CD14-positive monocyte (primary cell): ENCODE measurements around the gene RAB11A. TPM values are rescaled to one million over a fixed set of nuclear protein-coding genes. Genes with fewer than 3 reads are reported as not detected.
A peak's percentile ranks its signal among the peaks of the same experiment; 100 is the strongest.

Experiments
- DNase-seq, 3 donors: peaks; one replicate each; pipeline ENCODE4 v3.0.0-alpha.2; 2011 to 2022
- H2AFZ ChIP-seq: 2 replicates; pipeline ENCODE4 v1.6.0; 2012; ENCODE audit warnings: mild to moderate bottlenecking, low read depth, low read length, inconsistent platforms; ENCODE audit not compliant: insufficient read depth, poor library complexity, severe bottlenecking
- H3K27ac ChIP-seq, 2 donors: 1 replicate in 1 of 2; 2 replicates in 1 of 2; pipeline ENCODE4 v1.5.1; 2012 to 2013; ENCODE audit warnings: low read length in 2 of 2, control low read depth in 1 of 2, inconsistent platforms in 1 of 2, low read depth in 1 of 2, mild to moderate bottlenecking in 1 of 2
- H3K27me3 ChIP-seq, 2 donors: one replicate each; pipeline versions ENCODE4 v1.6.0 to v1.6.1; 2011 to 2013; ENCODE audit warnings: low read length in 2 of 2; ENCODE audit not compliant: control insufficient read depth in 2 of 2, insufficient read depth in 2 of 2
- H3K36me3 ChIP-seq, 2 donors: replicated peaks in 1 of 2; 1 replicate in 1 of 2; 2 replicates in 1 of 2; pipeline versions ENCODE4 v1.5.1 to v1.6.1; 2012 to 2013; ENCODE audit warnings: low read length in 2 of 2, control low read depth in 1 of 2, inconsistent platforms in 1 of 2, mild to moderate bottlenecking in 1 of 2; ENCODE audit not compliant: insufficient read depth in 2 of 2, control insufficient read depth in 1 of 2
- H3K4me1 ChIP-seq, 2 donors: 1 replicate in 1 of 2; 2 replicates in 1 of 2; pipeline versions ENCODE4 v1.5.1 to v1.6.1; 2012 to 2013; ENCODE audit warnings: low read length in 2 of 2, control low read depth in 1 of 2, inconsistent platforms in 1 of 2, mild to moderate bottlenecking in 1 of 2, moderate library complexity in 1 of 2; ENCODE audit not compliant: insufficient read depth in 2 of 2, control insufficient read depth in 1 of 2
- H3K4me2 ChIP-seq: replicated peaks from 2 replicates; pipeline ENCODE3; 2012; ENCODE audit warnings: low read length, moderate library complexity, mild to moderate bottlenecking; ENCODE audit not compliant: poor library complexity, severe bottlenecking; ENCODE audit errors: extremely low read depth
- H3K4me3 ChIP-seq, 3 experiments: fragments of 200-600 bp in 1 of 3; sonication (generic) in 1 of 3; replicated peaks in 1 of 3; 1 replicate in 2 of 3; 2 replicates in 1 of 3; pipeline ENCODE4 v1.5.1; 2011 to 2013; ENCODE audit warnings: low read length in 3 of 3, mild to moderate bottlenecking in 3 of 3, control low read depth in 2 of 3, low read depth in 2 of 3, inconsistent platforms in 1 of 3, moderate library complexity in 1 of 3
- H3K79me2 ChIP-seq: 2 replicates; pipeline ENCODE4 v1.6.0; 2012; ENCODE audit warnings: mild to moderate bottlenecking, control low read depth, inconsistent platforms, low read length, moderate library complexity; ENCODE audit not compliant: insufficient read depth
- H3K9ac ChIP-seq: 2 replicates; pipeline ENCODE4 v1.6.0; 2017; ENCODE audit warnings: low read length, mild to moderate bottlenecking; ENCODE audit not compliant: insufficient read depth, poor library complexity, severe bottlenecking
- H3K9me3 ChIP-seq, 2 donors: replicated peaks in 1 of 2; 1 replicate in 1 of 2; 2 replicates in 1 of 2; pipeline versions ENCODE4 v1.5.1 to v1.6.1; 2012 to 2013; ENCODE audit warnings: low read length in 2 of 2, control low read depth in 1 of 2; ENCODE audit not compliant: control insufficient read depth in 1 of 2, insufficient read depth in 1 of 2
- H4K20me1 ChIP-seq: 2 replicates; pipeline ENCODE4 v1.6.0; 2012; ENCODE audit warnings: mild to moderate bottlenecking, low read length, control low read depth, moderate library complexity; ENCODE audit not compliant: insufficient read depth
- H3K27ac Mint-ChIP-seq, 7 donors: one replicate each; pipeline ENCODE4 v1.8.0; 2020; ENCODE audit warnings: mild to moderate bottlenecking in 7 of 7, mixed read lengths in 7 of 7, moderate library complexity in 6 of 7, inconsistent platforms in 2 of 7
- H3K27me3 Mint-ChIP-seq, 3 donors: one replicate each; pipeline ENCODE4 v1.8.0; 2021 to 2022; ENCODE audit warnings: low read depth in 3 of 3, mild to moderate bottlenecking in 3 of 3, mixed read lengths in 3 of 3, moderate library complexity in 3 of 3, inconsistent platforms in 1 of 3
- H3K36me3 Mint-ChIP-seq, 2 donors: one replicate each; pipeline ENCODE4 v1.8.0; 2020; ENCODE audit warnings: mixed read lengths in 2 of 2, inconsistent platforms in 1 of 2, mild to moderate bottlenecking in 1 of 2
- H3K4me1 Mint-ChIP-seq: one replicate; pipeline ENCODE4 v1.8.0; 2020; ENCODE audit warnings: mild to moderate bottlenecking, mixed read lengths
- H3K4me3 Mint-ChIP-seq, 2 donors: one replicate each; pipeline ENCODE4 v1.8.0; 2020; ENCODE audit warnings: mild to moderate bottlenecking in 2 of 2, mixed read lengths in 2 of 2, moderate library complexity in 1 of 2
- H3K9me3 Mint-ChIP-seq, 7 donors: one replicate each; pipeline ENCODE4 v1.8.0; 2020 to 2022; ENCODE audit warnings: mixed read lengths in 7 of 7, mild to moderate bottlenecking in 6 of 7, moderate library complexity in 6 of 7, inconsistent platforms in 2 of 7
- CTCF ChIP-seq: fragments of 200-600 bp; IDR thresholded peaks from one replicate; pipeline ENCODE4 v1.8.0; 2022; ENCODE audit warnings: antibody characterized with exemption, mild to moderate bottlenecking
- WGBS: methylation state at CpG from one replicate; pipeline ENCODE4 v1.1.5; 2013; ENCODE audit warnings: missing lambda C conversion rate; ENCODE audit not compliant: insufficient coverage; 5-methylcytosine and 5-hydroxymethylcytosine counted together
- intact Hi-C, 2 donors: fragments of 100-400 bp; cut with micrococcal nuclease; formaldehyde crosslinking; loops; one replicate each; pipeline versions ENCODE4 v1.15.0 to v1.15.1; 2023
- polyA plus RNA-seq, 3 donors: library from polyadenylated mRNA; depleted of rRNA in 1 of 3; unstranded in 2 of 3; stranded (reverse) in 1 of 3; fragments of 300-500 nt in 2 of 3; fragments of >200 nt in 1 of 3; fragmentation: Illumina TruSeq in 2 of 3; gene quantifications; 1 replicate in 2 of 3; 2 replicates in 1 of 3; pipeline ENCODE4 v1.2.3, GENCODE V29; 2012 to 2021

RAB11A gene
- polyA plus RNA-seq, 3 donors: 180 to 310 (median 300) TPM

DNA sequence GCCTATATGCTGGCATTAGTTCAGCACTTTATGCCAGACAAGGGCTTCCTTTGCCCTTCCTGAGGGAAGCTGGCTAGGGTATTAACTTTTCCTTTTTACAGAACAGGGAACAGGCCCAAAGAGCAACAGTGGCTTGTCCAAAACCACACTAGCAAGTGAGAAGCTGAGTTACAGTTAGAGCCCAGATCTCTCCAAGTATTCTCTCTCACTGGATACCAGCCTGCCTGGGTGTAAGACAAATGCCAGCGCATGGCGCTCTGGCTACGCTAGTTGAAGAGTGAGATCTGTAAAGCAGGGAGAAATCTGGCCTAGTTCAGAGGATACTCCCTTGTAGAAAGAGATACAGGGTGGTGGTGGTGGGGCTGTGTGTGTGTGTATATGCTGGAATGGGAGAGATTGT lies 38.4 kb downstream of the RAB11A start:
- no peak for TF ChIP-seq CTCF
- peaks cover 44 to 49% of the 10 kb centered on the region in 2 donors for H3K36me3 Mint-ChIP-seq
- no peak overlapping the region for H2AFZ ChIP-seq
- H3K4me1 Mint-ChIP-seq: peaks cover 7% of the 10 kb centered on the region
- H3K79me2 ChIP-seq: no peaks in the 10 kb centered on the region
- H3K27me3 Mint-ChIP-seq: peaks cover 0 to 3% (median 0%) of the 10 kb centered on the region in 3 donors
- H3K36me3 ChIP-seq: peaks cover 12 to 89% of the 10 kb centered on the region in 2 donors
- H3K4me3 ChIP-seq: no peak overlapping the region
- no peak overlapping the region for H3K27ac ChIP-seq
- no peak overlapping the region for H3K9ac ChIP-seq
- no peak overlapping the region for H3K4me2 ChIP-seq
- no peaks in the 10 kb centered on the region for H4K20me1 ChIP-seq
- H3K4me1 ChIP-seq: peaks cover 5 to 7% of the 10 kb centered on the region in 2 donors
- no peaks in the 10 kb centered on the region for H3K9me3 Mint-ChIP-seq
- intact Hi-C loops: no loop called here
- H3K4me3 Mint-ChIP-seq: no peak overlapping the region
- DNase-seq: no peak
- no peaks in the 10 kb centered on the region for H3K9me3 ChIP-seq
- H3K27me3 ChIP-seq: no peaks in the 10 kb centered on the region
- no CpG with 5 or more reads among the region's 3 CpGs for WGBS
- peak overlapping the region in 2 of 7 donors; percentile 5 to 13 for H3K27ac Mint-ChIP-seq

- TF ChIP-seq CTCF: no peak
- Histone ChIP-seq H3K79me2 (no peaks in the 10 kb centered on the region), H3K4me1 (no peaks in the 10 kb centered on the region), H2AFZ (no peak overlapping the region), H3K4me3 (no peak overlapping the region), H3K27ac (no peak overlapping the region), H4K20me1 (no peaks in the 10 kb centered on the region), H3K27me3 (no peaks in the 10 kb centered on the region), H3K9ac (no peak overlapping the region), H3K4me2 (no peak overlapping the region), H3K9me3 (no peaks in the 10 kb centered on the region), H3K36me3 (peaks cover 12 to 87% of the 10 kb centered on the region in 2 donors)
- no peaks in the 10 kb centered on the region for H3K9me3 Mint-ChIP-seq
- H3K4me1 Mint-ChIP-seq: no peaks in the 10 kb centered on the region
- 100% methylated on average over 3 of the region's 4 CpGs for WGBS
- intact Hi-C loops: no loop called here
- peaks cover 0 to 3% (median 0%) of the 10 kb centered on the region in 3 donors for H3K27me3 Mint-ChIP-seq
- H3K4me3 Mint-ChIP-seq: no peak overlapping the region
- H3K27ac Mint-ChIP-seq: peak overlapping the region in 2 of 7 donors; percentile 15 to 34
- peaks cover 41 to 50% of the 10 kb centered on the region in 2 donors for H3K36me3 Mint-ChIP-seq
- DNase-seq: no peak
These were observed 39.6 kb downstream of the RAB11A start for GRCh38 chr15:65908876-65909275.
